IMR-90 (cell line): ENCODE results near the gene COL23A1. TPM values are rescaled to one million over a fixed set of nuclear protein-coding genes. Genes with fewer than 3 reads are reported as not detected.

Source experiments
- ATAC-seq: fragments of 200-7000 bp; cut with Tn5 transposase; 2 replicates; pipeline ENCODE4 v1.9.1; 2020; ENCODE audit warnings: low read depth, mild to moderate bottlenecking, moderate library complexity
- BruUV-seq: library from RNA; stranded (reverse); fragments of 400-500 nt; replicated peaks from 2 replicates; lab custom pipeline; 2021; lab: Mats Ljungman, UMichigan
- CTCF ChIA-PET: fragments of 300-600 bp; formaldehyde crosslinking; extraction: SDS; loops from one replicate; lab custom pipeline; 2021; ENCODE audit warnings: antibody characterized with exemption; lab: Yijun Ruan, JAX
- POLR2A ChIA-PET: fragments of 300-600 bp; sonication (Branson Sonifier 250); formaldehyde crosslinking; loops from one replicate; lab custom pipeline; 2022; ENCODE audit warnings: antibody characterized with exemption; ENCODE audit not compliant: unreplicated experiment; lab: Charles Lee
- DNase-seq: peaks from one replicate; pipeline ENCODE4 v3.0.0; 2013
- H2AFZ ChIP-seq: replicated peaks from 2 replicates; pipeline ENCODE3; 2013; ENCODE audit warnings: low read length, mild to moderate bottlenecking; ENCODE audit not compliant: poor library complexity
- H2AK5ac ChIP-seq: 2 replicates; pipeline ENCODE4 v1.6.1; 2013; ENCODE audit warnings: low read depth, low read length, inconsistent platforms
- H2AK9ac ChIP-seq: replicated peaks from 2 replicates; pipeline ENCODE3; 2013; ENCODE audit warnings: mild to moderate bottlenecking, low read depth, low read length, moderate library complexity; ENCODE audit not compliant: poor library complexity
- H2BK120ac ChIP-seq: 2 replicates; pipeline ENCODE4 v1.6.1; 2013; ENCODE audit warnings: low read depth, low read length, inconsistent platforms
- H2BK15ac ChIP-seq: 3 replicates; pipeline ENCODE4 v1.6.1; 2013; ENCODE audit warnings: low read depth, low read length, inconsistent platforms
- H2BK20ac ChIP-seq: 2 replicates; pipeline ENCODE4 v1.6.1; 2013; ENCODE audit warnings: low read depth, mild to moderate bottlenecking, inconsistent platforms, low read length, moderate library complexity
- H2BK5ac ChIP-seq: 2 replicates; pipeline ENCODE4 v1.6.1; 2013; ENCODE audit warnings: mild to moderate bottlenecking, low read depth, low read length, inconsistent platforms; ENCODE audit not compliant: poor library complexity, severe bottlenecking
- H3K14ac ChIP-seq: replicated peaks from 2 replicates; pipeline ENCODE4 v1.6.1; 2013; ENCODE audit warnings: low read depth, low read length, inconsistent platforms
- H3K18ac ChIP-seq: 2 replicates; pipeline ENCODE4 v1.6.1; 2013; ENCODE audit warnings: low read depth, low read length, control low read depth
- H3K23ac ChIP-seq: 2 replicates; pipeline ENCODE4 v1.6.1; 2013; ENCODE audit warnings: low read depth, low read length, inconsistent platforms
- H3K27ac ChIP-seq: 2 replicates; pipeline ENCODE4 v1.5.1; 2013; ENCODE audit warnings: mild to moderate bottlenecking, control low read depth, low read length; ENCODE audit not compliant: insufficient read depth
- H3K27me3 ChIP-seq: 2 replicates; pipeline ENCODE4 v1.6.1; 2013; ENCODE audit warnings: low read length; ENCODE audit not compliant: control insufficient read depth, insufficient read depth
- H3K36me3 ChIP-seq: 2 replicates; pipeline ENCODE4 v1.6.1; 2013; ENCODE audit warnings: low read length, mixed read lengths; ENCODE audit not compliant: control insufficient read depth, insufficient read depth
- H3K4ac ChIP-seq: 2 replicates; pipeline ENCODE4 v1.6.1; 2013; ENCODE audit warnings: low read depth, low read length, inconsistent platforms
- H3K4me1 ChIP-seq: 2 replicates; pipeline ENCODE4 v1.6.1; 2013; ENCODE audit warnings: low read length, mixed read lengths; ENCODE audit not compliant: control insufficient read depth, insufficient read depth
- H3K4me2 ChIP-seq: 2 replicates; pipeline ENCODE4 v1.6.1; 2013; ENCODE audit warnings: low read depth, mild to moderate bottlenecking, control low read depth, low read length, moderate library complexity
- H3K4me3 ChIP-seq: 2 replicates; pipeline ENCODE4 v1.5.1; 2013; ENCODE audit warnings: low read depth, mild to moderate bottlenecking, control low read depth, low read length, moderate library complexity; ENCODE audit not compliant: insufficient read depth
- H3K56ac ChIP-seq: 2 replicates; pipeline ENCODE4 v1.6.1; 2013; ENCODE audit warnings: low read length, inconsistent platforms; ENCODE audit not compliant: insufficient read depth; ENCODE audit errors: extremely low read depth
- H3K79me1 ChIP-seq, 2 experiments: 2 replicates each; pipeline ENCODE4 v1.6.1; 2013; ENCODE audit warnings: low read length in 2 of 2, inconsistent platforms in 1 of 2, low read depth in 1 of 2
- H3K9ac ChIP-seq: 2 replicates; pipeline ENCODE4 v1.6.1; 2013; ENCODE audit warnings: low read depth, low read length, control low read depth
- H3K9me1 ChIP-seq: 2 replicates; pipeline ENCODE4 v1.6.1; 2013; ENCODE audit warnings: low read length, inconsistent platforms; ENCODE audit not compliant: insufficient read depth
- H3K9me3 ChIP-seq: 2 replicates; pipeline ENCODE4 v1.6.1; 2013; ENCODE audit warnings: low read length; ENCODE audit not compliant: control insufficient read depth, insufficient read depth
- H4K20me1 ChIP-seq: 2 replicates; pipeline ENCODE4 v1.6.1; 2013; ENCODE audit warnings: low read length, inconsistent platforms; ENCODE audit not compliant: insufficient read depth
- H4K5ac ChIP-seq: 2 replicates; pipeline ENCODE4 v1.6.1; 2013; ENCODE audit warnings: mild to moderate bottlenecking, low read depth, low read length, control low read depth
- H4K8ac ChIP-seq, 2 experiments: 2 replicates each; pipeline ENCODE4 v1.6.1; 2013; ENCODE audit warnings: low read depth in 2 of 2, low read length in 2 of 2, control low read depth in 1 of 2, inconsistent platforms in 1 of 2
- H4K91ac ChIP-seq: 2 replicates; pipeline ENCODE4 v1.6.1; 2013; ENCODE audit warnings: low read depth, low read length, inconsistent platforms; ENCODE audit not compliant: insufficient read depth
- BHLHE40 ChIP-seq: fragments of 150-350 bp; IDR thresholded peaks from 2 replicates; pipeline ENCODE4 v1.6.1; 2016; ENCODE audit warnings: mild to moderate bottlenecking, low read depth, low read length
- CEBPB ChIP-seq: IDR thresholded peaks from 2 replicates; pipeline ENCODE4 v1.6.1; 2012; ENCODE audit warnings: low read depth, low read length, improper control_type of control experiment
- CHD1 ChIP-seq: IDR thresholded peaks from 2 replicates; pipeline ENCODE4 v1.6.1; 2012; ENCODE audit warnings: low read depth, low read length, improper control_type of control experiment
- FOS ChIP-seq: fragments of 150-350 bp; IDR thresholded peaks from 2 replicates; pipeline ENCODE4 v1.6.1; 2016; ENCODE audit warnings: low read depth, low read length
- MAFK ChIP-seq: IDR thresholded peaks from 2 replicates; pipeline ENCODE4 v1.6.1; 2012; ENCODE audit warnings: low read depth, low read length, improper control_type of control experiment
- MAZ ChIP-seq: IDR thresholded peaks from 2 replicates; pipeline ENCODE4 v1.6.1; 2012; ENCODE audit warnings: low read depth, mild to moderate bottlenecking, low read length, improper control_type of control experiment, moderate library complexity, borderline replicate concordance
- POLR2A ChIP-seq: IDR thresholded peaks from 2 replicates; pipeline ENCODE4 v1.6.1; 2012; ENCODE audit warnings: mild to moderate bottlenecking, low read depth, low read length
- RAD21 ChIP-seq: IDR thresholded peaks from 2 replicates; pipeline ENCODE4 v1.6.1; 2012; ENCODE audit warnings: low read length, improper control_type of control experiment
- RCOR1 ChIP-seq: IDR thresholded peaks from 2 replicates; pipeline ENCODE4 v1.6.1; 2012; ENCODE audit warnings: mild to moderate bottlenecking, low read length, improper control_type of control experiment; ENCODE audit not compliant: insufficient replicate concordance
- RFX5 ChIP-seq: IDR thresholded peaks from 2 replicates; pipeline ENCODE4 v1.8.0; 2012; ENCODE audit warnings: low read depth, mild to moderate bottlenecking, low read length, moderate library complexity
- SMC3 ChIP-seq: fragments of 150-350 bp; IDR thresholded peaks from 2 replicates; pipeline ENCODE4 v1.6.1; 2016; ENCODE audit warnings: low read depth, mild to moderate bottlenecking, antibody characterized with exemption, low read length, moderate library complexity
- WGBS, 2 experiments: methylation state at CpG; one replicate each; pipeline versions ENCODE4 v1.1.5 to v1.1.7; 2013; ENCODE audit warnings: missing lambda C conversion rate in 2 of 2; ENCODE audit not compliant: insufficient read length in 1 of 2; ENCODE audit errors: extremely low coverage in 2 of 2; 5-methylcytosine and 5-hydroxymethylcytosine counted together
- dilution Hi-C: fragments of 300-500 bp; cut with HindIII; formaldehyde crosslinking; loops from one replicate; pipeline ENCODE4 v1.14.3; 2018; ENCODE audit warnings: low sequenced_read_pairs; ENCODE audit not compliant: unreplicated experiment
- in situ Hi-C: fragments of 300-500 bp; cut with MboI; formaldehyde crosslinking; loops from 3 replicates; pipeline ENCODE4 v1.14.3; 2019; ENCODE audit warnings: low sequenced_read_pairs, inconsistent platforms, mixed read lengths
- intact Hi-C: fragments of 100-400 bp; cut with micrococcal nuclease; formaldehyde crosslinking; loops from 2 replicates; pipeline ENCODE4 v1.10.0; 2022
- polyA plus RNA-seq, 3 experiments: library from polyadenylated mRNA; depleted of rRNA; stranded (reverse); fragments of >200 nt; gene quantifications; 2 replicates each; pipeline ENCODE4 v1.2.3, GENCODE V29; 2012; ENCODE audit warnings: low replicate concordance in 1 of 3
- total RNA-seq: library from RNA; depleted of rRNA; stranded (reverse); fragments of >200 nt; gene quantifications from 2 replicates; pipeline ENCODE4 v1.2.3, GENCODE V29; 2012
- TF ChIP-seq, protein P1 (sequence below): fragments of 150-350 bp; IDR thresholded peaks from 2 replicates; pipeline ENCODE4 v1.6.1; 2016; ENCODE audit warnings: low read depth, mild to moderate bottlenecking, low read length, moderate library complexity, borderline replicate concordance

Gene COL23A1
- total and polyA plus RNA-seq, 2 of the 4 experiments (the other 2 are of a cell fraction) = not detected

DNA sequence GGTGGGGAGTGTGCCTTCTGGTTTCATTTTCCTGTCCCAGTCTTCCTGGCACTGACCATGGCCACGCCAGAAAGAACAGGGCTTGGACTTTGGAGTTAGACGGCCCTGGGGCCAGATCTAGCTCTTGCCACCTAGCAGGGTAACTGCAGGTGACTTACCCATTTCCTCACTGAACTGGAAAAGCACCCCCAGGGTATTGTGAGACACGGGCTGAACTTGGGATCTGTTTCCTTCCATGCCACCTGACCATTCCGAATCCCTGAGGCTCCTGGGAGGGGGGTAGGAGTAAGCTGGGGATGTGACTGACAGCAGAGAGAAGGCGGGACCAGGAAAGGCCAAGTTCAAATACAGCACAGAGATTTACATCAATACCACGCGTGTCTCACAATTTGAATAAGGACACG lies 376.4 kb downstream of the COL23A1 start:
- ChIA-PET CTCF (interaction anchor here (0.5 kb wide), 1 partner anchor 1785 kb away, joined by 4 read pairs; no protein-coding TSS in a partner anchor), POLR2A (interaction anchor here (1.1 kb wide), 1 partner anchor 60 kb away, joined by 3 read pairs; the partner anchor contains the start of gene NHP2)
- Histone ChIP-seq H3K4ac (no peak overlapping the region), H3K79me1 (peaks cover 32 to 60% of the 10 kb centered on the region in 2 experiments), H2AK5ac (no peak overlapping the region), H3K4me1 (no peaks in the 10 kb centered on the region), H2BK5ac (no peak overlapping the region), H2BK120ac (no peak overlapping the region), H3K27me3 (no peaks in the 10 kb centered on the region), H3K23ac (no peak overlapping the region), H2BK20ac (no peak overlapping the region), H3K56ac (no peak overlapping the region), H3K14ac (no peak overlapping the region), H3K9me1 (peaks cover 10% of the 10 kb centered on the region; the same call in 1 of the 2 replicates), H3K4me2 (no peak overlapping the region), H3K18ac (no peak overlapping the region), H2BK15ac (no peak overlapping the region), H4K91ac (no peak overlapping the region), H3K27ac (no peak overlapping the region), H3K9ac (no peak overlapping the region), H2AFZ (no peak overlapping the region), H3K4me3 (no peak overlapping the region), H4K5ac (no peak overlapping the region), H4K20me1 (peaks cover 51% of the 10 kb centered on the region), H3K36me3 (peaks cover 72% of the 10 kb centered on the region), H2AK9ac (no peak overlapping the region), H4K8ac (no peak overlapping the region), H3K9me3 (no peaks in the 10 kb centered on the region)
- DNase-seq (no peak), ATAC-seq (no peak)
- intact Hi-C loops (no loop called here), dilution Hi-C loops (no loop called here), in situ Hi-C loops (no loop called here)
- TF ChIP-seq, protein P1, sequence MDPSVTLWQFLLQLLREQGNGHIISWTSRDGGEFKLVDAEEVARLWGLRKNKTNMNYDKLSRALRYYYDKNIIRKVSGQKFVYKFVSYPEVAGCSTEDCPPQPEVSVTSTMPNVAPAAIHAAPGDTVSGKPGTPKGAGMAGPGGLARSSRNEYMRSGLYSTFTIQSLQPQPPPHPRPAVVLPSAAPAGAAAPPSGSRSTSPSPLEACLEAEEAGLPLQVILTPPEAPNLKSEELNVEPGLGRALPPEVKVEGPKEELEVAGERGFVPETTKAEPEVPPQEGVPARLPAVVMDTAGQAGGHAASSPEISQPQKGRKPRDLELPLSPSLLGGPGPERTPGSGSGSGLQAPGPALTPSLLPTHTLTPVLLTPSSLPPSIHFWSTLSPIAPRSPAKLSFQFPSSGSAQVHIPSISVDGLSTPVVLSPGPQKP = no peak
- TF ChIP-seq POLR2A = no peak
- TF ChIP-seq BHLHE40 = no peak
- no peak for TF ChIP-seq RCOR1
- TF ChIP-seq MAZ = no peak
- no peak for TF ChIP-seq SMC3
- no peak for TF ChIP-seq CEBPB
- no peak for TF ChIP-seq RAD21
- TF ChIP-seq MAFK = no peak
- no peak for TF ChIP-seq RFX5
- no peak for TF ChIP-seq FOS
- TF ChIP-seq CHD1 = no peak
- no CpG with 5 or more reads among the region's 8 CpGs for WGBS, 2 experiments
- BruUV-seq = no TSS peak
